GM13976 (cell line): Measurements from ENCODE around the gene MLF1.

Source experiments
- DNase-seq: peaks from one replicate; pipeline ENCODE4 v3.0.0; 2012; ENCODE audit warnings: low spot score
- CTCF ChIP-seq: IDR thresholded peaks from 2 replicates; pipeline ENCODE4 v1.5.1; 2012; ENCODE audit warnings: borderline replicate concordance, mild to moderate bottlenecking; ENCODE audit not compliant: insufficient read depth; ENCODE audit errors: extremely low read depth, missing control alignments, control extremely low read depth
- in situ Hi-C: fragments of 300-500 bp; cut with MboI; formaldehyde crosslinking; loops from one replicate; pipeline ENCODE4 v1.12.0; 2022; ENCODE audit warnings: low sequenced_read_pairs, mixed read lengths, inconsistent platforms; ENCODE audit not compliant: unreplicated experiment

Gene MLF1

GRCh38 chr3:158651192-158651591 is 80.2 kb downstream of the MLF1 start:
- TF ChIP-seq CTCF, result no peak
- in situ Hi-C loops, result no loop called here
- DNase-seq, result no peak

GRCh38 chr3:158652463-158652862 is 81.5 kb downstream of the MLF1 start:
- in situ Hi-C loops, result no loop called here
- no peak for DNase-seq
- TF ChIP-seq CTCF, result no peak
